BLaER1 treated with 17β-estradiol and CSF1 and Interleukin-3, amounts not matched to agents 10 nM and 100 nM (cell line): ENCODE data around the gene NR1H4.

Experiments
- H3K27ac ChIP-seq, 11 experiments: shearing (Covaris generic); formaldehyde crosslinking; 2 replicates each; pipeline ENCODE4 v1.8.1; 2022
- H3K27me3 ChIP-seq, 11 experiments: shearing (Covaris generic); formaldehyde crosslinking; 2 replicates each; pipeline ENCODE4 v1.8.1; 2022
- H3K36me3 ChIP-seq, 11 experiments: shearing (Covaris generic); formaldehyde crosslinking; 2 replicates each; pipeline ENCODE4 v1.8.1; 2022
- H3K4me1 ChIP-seq, 10 experiments: shearing (Covaris generic); formaldehyde crosslinking; 2 replicates each; pipeline ENCODE4 v1.8.1; 2022
- H3K4me2 ChIP-seq, 11 experiments: shearing (Covaris generic); formaldehyde crosslinking; 2 replicates each; pipeline ENCODE4 v1.8.1; 2022
- H3K4me3 ChIP-seq, 10 experiments: shearing (Covaris generic); formaldehyde crosslinking; 2 replicates each; pipeline ENCODE4 v1.8.1; 2022
- H3K9ac ChIP-seq, 11 experiments: shearing (Covaris generic); formaldehyde crosslinking; 2 replicates each; pipeline ENCODE4 v1.8.1; 2022
- H3K9me3 ChIP-seq, 11 experiments: shearing (Covaris generic); formaldehyde crosslinking; replicated peaks in 1 of 11; 2 replicates each; pipeline ENCODE4 v1.8.1; 2022
- H4K20me1 ChIP-seq, 11 experiments: shearing (Covaris generic); formaldehyde crosslinking; 2 replicates each; pipeline ENCODE4 v1.8.1; 2022
- Cebpa-rat ChIP-seq, 11 experiments: shearing (Covaris generic); IDR thresholded peaks; 2 replicates each; pipeline ENCODE4 v1.8.1; 2022

NR1H4 gene

GRCh38 chr12:100442403-100442802 lies 31.3 kb upstream of the NR1H4 start:
- Histone ChIP-seq H3K36me3 (no peaks in the 10 kb centered on the region), H3K4me3 (no peak overlapping the region), H3K27ac (no peak overlapping the region), H3K4me1 (peaks cover 0 to 7% (median 4%) of the 10 kb centered on the region in 10 experiments; a peak in 6 of 20 replicates), H3K4me2 (no peak overlapping the region), H3K9me3 (no peaks in the 10 kb centered on the region), H3K9ac (no peak overlapping the region), H4K20me1 (no peaks in the 10 kb centered on the region), H3K27me3 (no peaks in the 10 kb centered on the region)
- no peak for TF ChIP-seq Cebpa-rat (IDR thresholded peaks at IDR 0.05)

GRCh38 chr12:100443434-100443833 lies 30.2 kb upstream of the NR1H4 start:
- no peak for TF ChIP-seq Cebpa-rat (IDR thresholded peaks at IDR 0.05)
- H3K36me3 ChIP-seq, result no peaks in the 10 kb centered on the region
- no peak overlapping the region for H3K4me2 ChIP-seq

GRCh38 chr12:100445081-100445481 lies 28.6 kb upstream of the NR1H4 start:
- no peak overlapping the region for H3K4me2 ChIP-seq
- H3K9me3 ChIP-seq, result no peaks in the 10 kb centered on the region
- H3K27me3 ChIP-seq, result no peaks in the 10 kb centered on the region
- no peak overlapping the region for H3K4me3 ChIP-seq
- H3K36me3 ChIP-seq, result no peaks in the 10 kb centered on the region
- no peak for TF ChIP-seq Cebpa-rat (IDR thresholded peaks at IDR 0.05)
- peaks cover 0 to 12% (median 8%) of the 10 kb centered on the region in 10 experiments; a peak in 8 of 20 replicates for H3K4me1 ChIP-seq
- no peaks in the 10 kb centered on the region for H4K20me1 ChIP-seq
- H3K9ac ChIP-seq, result no peak overlapping the region
- no peak overlapping the region for H3K27ac ChIP-seq

More at GRCh38 chr12:100443434-100443833, 30.2 kb upstream of the NR1H4 start:
- H4K20me1 ChIP-seq, result no peaks in the 10 kb centered on the region
- no peak overlapping the region for H3K4me3 ChIP-seq
- H3K9ac ChIP-seq, result no peak overlapping the region
- H3K9me3 ChIP-seq, result no peaks in the 10 kb centered on the region
- no peak overlapping the region for H3K27ac ChIP-seq
- H3K27me3 ChIP-seq, result no peaks in the 10 kb centered on the region
- peaks cover 0 to 12% (median 8%) of the 10 kb centered on the region in 10 experiments; a peak in 8 of 20 replicates for H3K4me1 ChIP-seq

GRCh38 chr12:100447381-100447780 lies 26.3 kb upstream of the NR1H4 start:
- Histone ChIP-seq H3K9ac (peak overlapping the region in 1 of 11 experiments; percentile 33; a peak in 2 of 22 replicates), H3K27me3 (no peaks in the 10 kb centered on the region), H3K36me3 (no peaks in the 10 kb centered on the region), H3K27ac (no peak overlapping the region), H3K4me2 (peak overlapping the region; percentile 21 to 64 (median 51); a peak in 20 of 22 replicates), H3K9me3 (no peaks in the 10 kb centered on the region), H3K4me1 (peaks cover 0 to 12% (median 8%) of the 10 kb centered on the region in 10 experiments; a peak in 8 of 20 replicates), H3K4me3 (no peak overlapping the region), H4K20me1 (no peaks in the 10 kb centered on the region)
- no peak for TF ChIP-seq Cebpa-rat (IDR thresholded peaks at IDR 0.05)

- Histone ChIP-seq H3K9me3 (no peaks in the 10 kb centered on the region), H3K27me3 (no peaks in the 10 kb centered on the region), H3K4me2 (no peak overlapping the region), H4K20me1 (no peaks in the 10 kb centered on the region), H3K4me1 (peaks cover 0 to 12% (median 8%) of the 10 kb centered on the region in 10 experiments; a peak in 8 of 20 replicates), H3K9ac (no peak overlapping the region), H3K36me3 (no peaks in the 10 kb centered on the region), H3K4me3 (no peak overlapping the region), H3K27ac (no peak overlapping the region)
- TF ChIP-seq Cebpa-rat (IDR thresholded peaks at IDR 0.05), result no peak
Measured at GRCh38 chr12:100448656-100449055, 25.0 kb upstream of the NR1H4 start.

- Histone ChIP-seq H3K27ac (no peak overlapping the region), H3K4me1 (peaks cover 0 to 12% (median 8%) of the 10 kb centered on the region in 10 experiments; a peak in 8 of 20 replicates), H3K36me3 (no peaks in the 10 kb centered on the region), H4K20me1 (no peaks in the 10 kb centered on the region), H3K9ac (no peak overlapping the region), H3K27me3 (no peaks in the 10 kb centered on the region), H3K4me3 (no peak overlapping the region), H3K9me3 (no peaks in the 10 kb centered on the region), H3K4me2 (no peak overlapping the region)
- no peak for TF ChIP-seq Cebpa-rat (IDR thresholded peaks at IDR 0.05)
Measured at GRCh38 chr12:100450735-100451134, 22.9 kb upstream of the NR1H4 start.

GRCh38 chr12:100453951-100454350 lies 19.7 kb upstream of the NR1H4 start:
- H3K27me3 ChIP-seq, result no peaks in the 10 kb centered on the region
- H3K9me3 ChIP-seq, result no peaks in the 10 kb centered on the region
- no peak overlapping the region for H3K4me2 ChIP-seq
- no peak for TF ChIP-seq Cebpa-rat (IDR thresholded peaks at IDR 0.05)
- H3K4me3 ChIP-seq, result no peak overlapping the region
- H4K20me1 ChIP-seq, result no peaks in the 10 kb centered on the region
- H3K9ac ChIP-seq, result no peak overlapping the region
- no peaks in the 10 kb centered on the region for H3K4me1 ChIP-seq
- no peaks in the 10 kb centered on the region for H3K36me3 ChIP-seq
- no peak overlapping the region for H3K27ac ChIP-seq

- Histone ChIP-seq H3K36me3 (no peaks in the 10 kb centered on the region), H3K27me3 (no peaks in the 10 kb centered on the region), H3K27ac (no peak overlapping the region), H3K4me1 (no peaks in the 10 kb centered on the region), H3K4me3 (no peak overlapping the region), H4K20me1 (no peaks in the 10 kb centered on the region), H3K4me2 (no peak overlapping the region), H3K9ac (no peak overlapping the region), H3K9me3 (no peaks in the 10 kb centered on the region)
- no peak for TF ChIP-seq Cebpa-rat (IDR thresholded peaks at IDR 0.05)
Measured at GRCh38 chr12:100455896-100456295, 17.8 kb upstream of the NR1H4 start.

GRCh38 chr12:100458191-100458590 lies 15.5 kb upstream of the NR1H4 start:
- no peaks in the 10 kb centered on the region for H4K20me1 ChIP-seq
- H3K27me3 ChIP-seq, result no peaks in the 10 kb centered on the region
- H3K4me3 ChIP-seq, result no peak overlapping the region
- H3K36me3 ChIP-seq, result no peaks in the 10 kb centered on the region
- no peaks in the 10 kb centered on the region for H3K4me1 ChIP-seq
- no peaks in the 10 kb centered on the region for H3K9me3 ChIP-seq
- H3K9ac ChIP-seq, result no peak overlapping the region
- H3K27ac ChIP-seq, result no peak overlapping the region
- TF ChIP-seq Cebpa-rat (IDR thresholded peaks at IDR 0.05), result no peak
- H3K4me2 ChIP-seq, result no peak overlapping the region

- no peaks in the 10 kb centered on the region for H3K4me1 ChIP-seq
- H3K27ac ChIP-seq, result no peak overlapping the region
- no peaks in the 10 kb centered on the region for H3K36me3 ChIP-seq
- H3K9me3 ChIP-seq, result no peaks in the 10 kb centered on the region
- H3K9ac ChIP-seq, result no peak overlapping the region
- no peak overlapping the region for H3K4me3 ChIP-seq
- TF ChIP-seq Cebpa-rat (IDR thresholded peaks at IDR 0.05), result no peak
- H3K27me3 ChIP-seq, result no peaks in the 10 kb centered on the region
- H3K4me2 ChIP-seq, result no peak overlapping the region
- no peaks in the 10 kb centered on the region for H4K20me1 ChIP-seq
Measured at GRCh38 chr12:100460702-100461101, 13.0 kb upstream of the NR1H4 start.
